BLaER1 (cell line): ENCODE data around the gene ANAPC5.
"Not testable (repeated sequence)": the region's sequence is repeated elsewhere in the genome, so short reads cannot be mapped to it uniquely, and the experiment has no call there.

Experiments used
- H3K27ac ChIP-seq: shearing (Covaris generic); formaldehyde crosslinking; 2 replicates; pipeline ENCODE4 v1.8.1; 2022
- H3K27me3 ChIP-seq: shearing (Covaris generic); formaldehyde crosslinking; 2 replicates; pipeline ENCODE4 v1.8.1; 2022
- H3K36me3 ChIP-seq: shearing (Covaris generic); formaldehyde crosslinking; 2 replicates; pipeline ENCODE4 v1.8.1; 2022
- H3K4me1 ChIP-seq: shearing (Covaris generic); formaldehyde crosslinking; 2 replicates; pipeline ENCODE4 v1.8.1; 2022
- H3K4me2 ChIP-seq: shearing (Covaris generic); formaldehyde crosslinking; 2 replicates; pipeline ENCODE4 v1.8.1; 2022
- H3K4me3 ChIP-seq: shearing (Covaris generic); formaldehyde crosslinking; 2 replicates; pipeline ENCODE4 v1.8.1; 2022
- H3K9ac ChIP-seq: shearing (Covaris generic); formaldehyde crosslinking; 2 replicates; pipeline ENCODE4 v1.8.1; 2022
- H3K9me3 ChIP-seq: shearing (Covaris generic); formaldehyde crosslinking; 2 replicates; pipeline ENCODE4 v1.8.1; 2022
- H4K20me1 ChIP-seq: shearing (Covaris generic); formaldehyde crosslinking; 2 replicates; pipeline ENCODE4 v1.8.1; 2022
- Cebpa-rat ChIP-seq: shearing (Covaris generic); IDR thresholded peaks from 2 replicates; pipeline ENCODE4 v1.8.1; 2022

Gene ANAPC5

DNA sequence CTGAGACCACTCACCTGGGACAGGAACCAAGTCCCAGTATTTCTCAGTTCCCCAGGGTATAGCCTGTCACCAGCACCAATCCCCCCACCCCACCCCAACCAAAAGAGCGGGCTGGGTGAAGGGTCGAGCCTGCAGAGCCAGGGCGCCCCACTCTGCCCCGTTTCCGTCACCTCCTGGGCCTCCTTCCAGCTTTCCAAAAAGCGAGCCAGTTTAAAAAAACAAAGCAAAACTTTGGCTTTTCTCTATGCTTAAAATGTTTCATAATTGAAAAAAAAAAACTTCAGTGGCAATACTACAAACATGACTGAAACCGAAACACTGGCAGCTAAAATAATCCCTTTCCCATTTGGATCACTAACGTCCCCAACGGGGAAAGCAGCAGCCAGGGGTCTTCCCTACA is 63.2 kb downstream of the ANAPC5 start:
- H3K9ac ChIP-seq = 0 out of 2 replicates have a peak overlapping the region, but pooled peaks have one; percentile 19
- peaks cover 78% of the 10 kb centered on the region for H3K36me3 ChIP-seq
- H3K27me3 ChIP-seq = no peaks in the 10 kb centered on the region
- peaks cover 58% of the 10 kb centered on the region for H3K4me1 ChIP-seq
- peaks cover 99% of the 10 kb centered on the region for H4K20me1 ChIP-seq
- H3K27ac ChIP-seq = no peak overlapping the region
- H3K4me2 ChIP-seq = peak overlapping the region; percentile 36; the same call in 1 of the 2 replicates
- H3K9me3 ChIP-seq = no peaks in the 10 kb centered on the region
- H3K4me3 ChIP-seq = no peak overlapping the region
- no peak for TF ChIP-seq Cebpa-rat

GRCh38 chr12:121288158-121288845 is 63.9 kb downstream of the ANAPC5 start:
- Histone ChIP-seq H3K4me2 (peak overlapping the region; percentile 40; the same call in 1 of the 2 replicates), H3K4me3 (no peak overlapping the region), H4K20me1 (peaks cover 99% of the 10 kb centered on the region), H3K27ac (no peak overlapping the region), H3K27me3 (no peaks in the 10 kb centered on the region), H3K36me3 (peaks cover 84% of the 10 kb centered on the region), H3K9me3 (no peaks in the 10 kb centered on the region), H3K4me1 (peaks cover 51% of the 10 kb centered on the region), H3K9ac (no peak overlapping the region)
- no peak for TF ChIP-seq Cebpa-rat

- no peak overlapping the region for H3K9ac ChIP-seq
- no peak overlapping the region for H3K4me3 ChIP-seq
- TF ChIP-seq Cebpa-rat = no peak
- H3K27me3 ChIP-seq = no peaks in the 10 kb centered on the region
- peaks cover 84% of the 10 kb centered on the region for H3K36me3 ChIP-seq
- no peak overlapping the region; the same call in 1 of the 2 replicates for H3K4me2 ChIP-seq
- peaks cover 42% of the 10 kb centered on the region for H3K4me1 ChIP-seq
- H3K27ac ChIP-seq = no peak overlapping the region
- H4K20me1 ChIP-seq = peaks cover 99% of the 10 kb centered on the region
- H3K9me3 ChIP-seq = no peaks in the 10 kb centered on the region
These were observed 64.8 kb downstream of the ANAPC5 start for GRCh38 chr12:121287267-121287954.

GRCh38 chr12:121285856-121286255 is 66.4 kb downstream of the ANAPC5 start:
- Histone ChIP-seq H3K9ac (no peak overlapping the region), H3K36me3 (peaks cover 86% of the 10 kb centered on the region), H3K4me1 (peaks cover 27% of the 10 kb centered on the region), H3K9me3 (no peaks in the 10 kb centered on the region), H4K20me1 (peaks cover 99% of the 10 kb centered on the region), H3K27ac (no peak overlapping the region), H3K4me3 (no peak overlapping the region), H3K27me3 (no peaks in the 10 kb centered on the region), H3K4me2 (no peak overlapping the region)
- no peak for TF ChIP-seq Cebpa-rat

- Histone ChIP-seq H3K27ac (no peak overlapping the region), H3K4me2 (no peak overlapping the region), H3K36me3 (peaks cover 76% of the 10 kb centered on the region), H3K9me3 (no peaks in the 10 kb centered on the region), H3K4me1 (peaks cover 26% of the 10 kb centered on the region), H3K27me3 (no peaks in the 10 kb centered on the region), H3K4me3 (no peak overlapping the region), H3K9ac (no peak overlapping the region), H4K20me1 (peaks cover 99% of the 10 kb centered on the region)
- TF ChIP-seq Cebpa-rat = no peak
These were observed 67.4 kb downstream of the ANAPC5 start for GRCh38 chr12:121284551-121285390.

GRCh38 chr12:121283841-121284240 is 68.4 kb downstream of the ANAPC5 start:
- Histone ChIP-seq H3K9me3 (no peaks in the 10 kb centered on the region), H3K36me3 (peaks cover 80% of the 10 kb centered on the region), H4K20me1 (peaks cover 99% of the 10 kb centered on the region), H3K9ac (no peak overlapping the region), H3K27ac (no peak overlapping the region), H3K27me3 (no peaks in the 10 kb centered on the region), H3K4me3 (no peak overlapping the region), H3K4me2 (no peak overlapping the region), H3K4me1 (peaks cover 17% of the 10 kb centered on the region)
- TF ChIP-seq Cebpa-rat = no peak

DNA sequence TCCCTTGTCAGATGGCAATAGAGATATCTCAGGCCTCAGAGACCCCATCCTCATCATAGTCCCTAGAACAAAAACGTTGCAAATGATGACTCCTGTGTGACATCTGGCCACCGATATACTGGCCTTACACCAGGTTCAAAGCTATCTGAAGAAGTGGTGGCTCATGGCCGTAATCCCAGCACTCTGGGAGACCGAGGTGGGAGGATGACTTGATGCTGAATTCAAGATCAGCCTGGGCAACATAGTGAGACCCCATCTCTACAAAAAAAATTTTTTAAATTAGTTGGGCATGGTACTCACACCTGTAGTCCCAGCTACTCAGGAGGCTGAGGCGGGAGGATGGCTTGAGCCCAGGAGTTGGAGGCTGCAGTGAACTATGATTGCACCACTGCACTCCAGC is 68.8 kb downstream of the ANAPC5 start:
- H3K4me2 ChIP-seq = no peak overlapping the region
- no peaks in the 10 kb centered on the region for H3K27me3 ChIP-seq
- no peak for TF ChIP-seq Cebpa-rat
- H3K36me3 ChIP-seq = peaks cover 85% of the 10 kb centered on the region
- no peak overlapping the region for H3K4me3 ChIP-seq
- H4K20me1 ChIP-seq = peaks cover 100% of the 10 kb centered on the region
- peaks cover 12% of the 10 kb centered on the region for H3K4me1 ChIP-seq
- H3K9me3 ChIP-seq = no peaks in the 10 kb centered on the region
- H3K9ac ChIP-seq = no peak overlapping the region
- no peak overlapping the region for H3K27ac ChIP-seq

GRCh38 chr12:121282910-121283309 is 69.3 kb downstream of the ANAPC5 start:
- H3K9me3 ChIP-seq, H3K27me3 ChIP-seq, H3K4me2 ChIP-seq, H3K9ac ChIP-seq, H3K4me3 ChIP-seq, H3K4me1 ChIP-seq, H3K27ac ChIP-seq: not testable (repeated sequence)
- peaks cover 86% of the 10 kb centered on the region for H3K36me3 ChIP-seq
- peaks cover 100% of the 10 kb centered on the region for H4K20me1 ChIP-seq

DNA sequence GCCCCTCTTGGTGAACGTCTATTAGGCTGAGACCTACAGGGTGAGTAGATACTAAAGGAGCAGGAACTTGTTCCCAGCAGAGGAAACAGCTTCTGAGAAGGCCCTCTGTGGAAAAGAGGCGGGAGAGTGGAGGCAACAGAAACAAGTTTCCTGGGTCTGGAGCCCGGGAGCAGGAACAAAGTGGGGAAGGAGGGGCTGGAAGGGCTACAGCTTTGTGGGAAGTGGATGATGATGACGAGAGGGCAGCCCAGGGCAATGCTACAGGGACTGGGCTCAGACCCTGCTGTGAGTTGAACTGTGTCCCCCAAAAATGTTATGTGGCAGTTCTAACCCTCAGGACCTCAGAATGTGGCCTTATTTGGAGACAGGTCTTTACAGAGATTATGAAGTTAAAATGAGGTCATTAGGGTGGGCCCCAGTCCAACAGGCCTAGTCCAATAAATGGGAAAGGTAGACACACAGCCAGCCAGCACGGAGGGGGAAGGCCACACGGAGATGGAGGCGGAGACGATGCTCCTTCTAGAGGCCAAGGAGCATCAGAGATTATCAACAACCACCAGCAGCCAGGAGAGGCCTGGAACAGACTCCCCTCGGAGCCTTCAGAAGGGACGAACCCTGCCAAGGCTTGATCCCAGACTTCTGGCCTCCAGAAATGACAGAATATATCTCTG is 70.0 kb downstream of the ANAPC5 start:
- Histone ChIP-seq H3K36me3 (peaks cover 87% of the 10 kb centered on the region), H3K9me3 (no peaks in the 10 kb centered on the region), H3K4me3 (no peak overlapping the region), H4K20me1 (peaks cover 100% of the 10 kb centered on the region), H3K27ac (no peak overlapping the region), H3K4me2 (no peak overlapping the region), H3K4me1 (peaks cover under 1% of the 10 kb centered on the region; the same call in 1 of the 2 replicates), H3K27me3 (no peaks in the 10 kb centered on the region), H3K9ac (no peak overlapping the region)
- TF ChIP-seq Cebpa-rat = no peak

GRCh38 chr12:121281116-121281515 is 71.1 kb downstream of the ANAPC5 start:
- peaks cover 99% of the 10 kb centered on the region for H4K20me1 ChIP-seq
- not testable (repeated sequence) for H3K4me2 ChIP-seq

GRCh38 chr12:121280531-121280930 is 71.7 kb downstream of the ANAPC5 start:
- H3K4me3 ChIP-seq, H3K9me3 ChIP-seq, H3K4me1 ChIP-seq, H3K9ac ChIP-seq, H3K27ac ChIP-seq, H3K4me2 ChIP-seq, H3K27me3 ChIP-seq: not testable (repeated sequence)
- Histone ChIP-seq H4K20me1 (peaks cover 99% of the 10 kb centered on the region), H3K36me3 (peaks cover 86% of the 10 kb centered on the region)

More at GRCh38 chr12:121281116-121281515, 71.1 kb downstream of the ANAPC5 start:
- H3K9ac ChIP-seq, H3K9me3 ChIP-seq, H3K4me1 ChIP-seq, H3K27ac ChIP-seq, H3K4me3 ChIP-seq, H3K27me3 ChIP-seq: not testable (repeated sequence)
- H3K36me3 ChIP-seq = peaks cover 86% of the 10 kb centered on the region
